Measurements from ENCODE around the gene OPCML. TPM values are rescaled to one million over a fixed set of nuclear protein-coding genes. Genes with fewer than 3 reads are reported as not detected.

OPCML gene
- total RNA-seq, 3 donors from 2014 or later (not counting 1 experiment from before 2014, with no cell fraction given) = not detected

- WGBS (ENCODE audit: insufficient coverage) = 76% methylated on average over 3 of the region's 3 CpGs
Measured at GRCh38 chr11:133300666-133301065, 231.6 kb downstream of the OPCML start.

GRCh38 chr11:133291780-133292179 lies 240.5 kb downstream of the OPCML start:
- Histone ChIP-seq H3K9me3 (ENCODE audit: control insufficient read depth, insufficient read depth, low read length) (no peaks in the 10 kb centered on the region), H3K4me3 (ENCODE audit: low read length) (no peak overlapping the region), H3K27me3 (ENCODE audit: control insufficient read depth, insufficient read depth, low read length) (no peaks in the 10 kb centered on the region), H3K4me1 (ENCODE audit: control insufficient read depth, insufficient read depth, low read length) (no peaks in the 10 kb centered on the region), H3K36me3 (ENCODE audit: control insufficient read depth, insufficient read depth, low read length) (no peaks in the 10 kb centered on the region), H3K27ac (ENCODE audit: low read length) (no peak overlapping the region)
- no peaks in the 10 kb centered on the region for H3K4me1 Mint-ChIP-seq
- ATAC-seq (no peak), DNase-seq (no peak)
- no peaks in the 10 kb centered on the region for H3K9me3 Mint-ChIP-seq
- no peaks in the 10 kb centered on the region for H3K27me3 Mint-ChIP-seq (ENCODE audit: low read depth in 2 of 2)
- no peak for TF ChIP-seq CTCF (IDR thresholded peaks at IDR 0.05)
- no peak overlapping the region for H3K27ac Mint-ChIP-seq
- 76% methylated on average over 7 of the region's 7 CpGs for WGBS (ENCODE audit: insufficient coverage)
- H3K36me3 Mint-ChIP-seq = no peaks in the 10 kb centered on the region
- H3K4me3 Mint-ChIP-seq = no peak overlapping the region
- intact Hi-C loops (cut with micrococcal nuclease) = no loop called here

More at GRCh38 chr11:133300666-133301065, 231.6 kb downstream of the OPCML start:
- ATAC-seq (no peak), DNase-seq (no peak)
- no peak overlapping the region for H3K4me3 ChIP-seq (ENCODE audit: low read length)
- H3K27me3 Mint-ChIP-seq (ENCODE audit: low read depth in 2 of 2) = no peaks in the 10 kb centered on the region
- H3K27ac ChIP-seq (ENCODE audit: low read length) = no peak overlapping the region
- no peaks in the 10 kb centered on the region for H3K9me3 ChIP-seq (ENCODE audit: control insufficient read depth, insufficient read depth, low read length)
- H3K4me1 ChIP-seq (ENCODE audit: control insufficient read depth, insufficient read depth, low read length) = no peaks in the 10 kb centered on the region
- peaks cover 10% of the 10 kb centered on the region in 2 donors for H3K9me3 Mint-ChIP-seq
- intact Hi-C loops (cut with micrococcal nuclease) = no loop called here
- TF ChIP-seq CTCF (IDR thresholded peaks at IDR 0.05) = no peak
- no peaks in the 10 kb centered on the region for H3K4me1 Mint-ChIP-seq
- no peaks in the 10 kb centered on the region for H3K27me3 ChIP-seq (ENCODE audit: control insufficient read depth, insufficient read depth, low read length)
- H3K36me3 ChIP-seq (ENCODE audit: control insufficient read depth, insufficient read depth, low read length) = no peaks in the 10 kb centered on the region
- no peak overlapping the region for H3K27ac Mint-ChIP-seq
- H3K36me3 Mint-ChIP-seq = no peaks in the 10 kb centered on the region
- H3K4me3 Mint-ChIP-seq = no peak overlapping the region

GRCh38 chr11:133285359-133285758 lies 246.9 kb downstream of the OPCML start:
- 80% methylated on average over 6 of the region's 6 CpGs for WGBS (ENCODE audit: insufficient coverage)
- peaks cover 4 to 9% of the 10 kb centered on the region in 2 donors for H3K9me3 Mint-ChIP-seq
- H3K4me3 ChIP-seq (ENCODE audit: low read length) = no peak overlapping the region
- no peak for DNase-seq
- intact Hi-C loops (cut with micrococcal nuclease) = no loop called here
- ATAC-seq = no peak
- TF ChIP-seq CTCF (IDR thresholded peaks at IDR 0.05) = no peak
- H3K27me3 ChIP-seq (ENCODE audit: control insufficient read depth, insufficient read depth, low read length) = no peaks in the 10 kb centered on the region
- no peaks in the 10 kb centered on the region for H3K36me3 Mint-ChIP-seq
- H3K36me3 ChIP-seq (ENCODE audit: control insufficient read depth, insufficient read depth, low read length) = no peaks in the 10 kb centered on the region
- no peak overlapping the region for H3K27ac Mint-ChIP-seq
- no peaks in the 10 kb centered on the region for H3K9me3 ChIP-seq (ENCODE audit: control insufficient read depth, insufficient read depth, low read length)
- no peak overlapping the region for H3K4me3 Mint-ChIP-seq
- H3K27ac ChIP-seq (ENCODE audit: low read length) = no peak overlapping the region
- H3K4me1 ChIP-seq (ENCODE audit: control insufficient read depth, insufficient read depth, low read length) = no peaks in the 10 kb centered on the region
- H3K4me1 Mint-ChIP-seq = no peaks in the 10 kb centered on the region
- no peaks in the 10 kb centered on the region for H3K27me3 Mint-ChIP-seq (ENCODE audit: low read depth in 2 of 2)

GRCh38 chr11:133284156-133284555 lies 248.1 kb downstream of the OPCML start:
- Mint-ChIP-seq H3K4me3 (no peak overlapping the region), H3K4me1 (no peaks in the 10 kb centered on the region), H3K27ac (no peak overlapping the region), H3K9me3 (peaks cover 4 to 9% of the 10 kb centered on the region in 2 donors), H3K36me3 (no peaks in the 10 kb centered on the region), H3K27me3 (ENCODE audit: low read depth in 2 of 2) (no peaks in the 10 kb centered on the region)
- ATAC-seq = no peak
- no peaks in the 10 kb centered on the region for H3K27me3 ChIP-seq (ENCODE audit: control insufficient read depth, insufficient read depth, low read length)
- no peaks in the 10 kb centered on the region for H3K4me1 ChIP-seq (ENCODE audit: control insufficient read depth, insufficient read depth, low read length)
- 86% methylated on average over 8 of the region's 9 CpGs for WGBS (ENCODE audit: insufficient coverage)
- no peak overlapping the region for H3K4me3 ChIP-seq (ENCODE audit: low read length)
- DNase-seq = no peak
- TF ChIP-seq CTCF (IDR thresholded peaks at IDR 0.05) = no peak
- intact Hi-C loops (cut with micrococcal nuclease) = no loop called here
- no peak overlapping the region for H3K27ac ChIP-seq (ENCODE audit: low read length)
- H3K9me3 ChIP-seq (ENCODE audit: control insufficient read depth, insufficient read depth, low read length) = no peaks in the 10 kb centered on the region
- no peaks in the 10 kb centered on the region for H3K36me3 ChIP-seq (ENCODE audit: control insufficient read depth, insufficient read depth, low read length)

Data from natural killer cell (primary cell).